Measurements from ENCODE around the gene ZNF253.
A peak's percentile ranks its signal among the peaks of the same experiment; 100 is the strongest.
"Not testable (repeated sequence)": the region's sequence is repeated elsewhere in the genome, so short reads cannot be mapped to it uniquely, and the experiment has no call there.

Gene ZNF253

GRCh38 chr19:19900139-19900728, 34.6 kb downstream of the ZNF253 start:
- DNase-seq: no peak

DNA sequence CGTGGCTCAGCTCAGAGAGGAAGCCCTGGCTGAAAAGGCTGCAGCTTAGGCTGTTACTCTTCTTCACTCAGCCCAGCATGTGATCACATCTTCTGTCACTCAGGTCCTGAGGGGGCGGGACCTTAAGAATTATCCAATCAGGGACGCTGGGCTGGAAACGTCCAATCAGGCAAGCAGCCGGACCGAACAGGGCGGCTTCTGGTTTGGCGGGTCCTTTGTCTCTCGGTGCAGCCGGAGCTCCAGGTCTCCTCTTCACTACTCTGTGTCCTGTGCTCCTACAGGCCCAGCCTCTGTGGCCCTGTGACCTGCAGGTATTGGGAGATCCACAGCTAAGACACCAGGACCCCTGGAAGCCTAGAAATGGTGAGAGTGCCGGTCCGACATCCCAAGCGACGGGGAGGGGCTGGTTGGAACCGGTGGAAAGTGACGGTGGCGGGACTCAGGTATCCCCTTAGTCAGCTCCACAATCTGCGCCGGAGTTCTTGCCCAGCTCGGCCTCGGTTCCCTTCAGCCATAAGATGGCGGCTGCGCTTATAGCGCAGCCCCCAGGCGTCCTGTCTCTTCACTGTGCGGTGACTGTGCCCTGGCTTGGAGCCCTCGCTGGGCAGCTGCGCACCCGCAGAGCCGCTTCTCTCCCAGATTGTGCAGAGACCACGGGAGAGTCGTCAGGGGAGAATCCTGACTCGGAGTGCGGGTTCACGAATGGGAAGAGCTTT, 35.2 kb downstream of the ZNF253 start, which contains the start of gene ZNF93:
ZNF93 (plus strand) TSS at position 218 of the 716 bp plus-strand sequence; CDS start at position 361, 143 bp downstream.
- DNase-seq: peak; percentile 80

GRCh38 chr19:19907551-19907950, 41.9 kb downstream of the ZNF253 start:
- not testable (repeated sequence) for DNase-seq

DNA sequence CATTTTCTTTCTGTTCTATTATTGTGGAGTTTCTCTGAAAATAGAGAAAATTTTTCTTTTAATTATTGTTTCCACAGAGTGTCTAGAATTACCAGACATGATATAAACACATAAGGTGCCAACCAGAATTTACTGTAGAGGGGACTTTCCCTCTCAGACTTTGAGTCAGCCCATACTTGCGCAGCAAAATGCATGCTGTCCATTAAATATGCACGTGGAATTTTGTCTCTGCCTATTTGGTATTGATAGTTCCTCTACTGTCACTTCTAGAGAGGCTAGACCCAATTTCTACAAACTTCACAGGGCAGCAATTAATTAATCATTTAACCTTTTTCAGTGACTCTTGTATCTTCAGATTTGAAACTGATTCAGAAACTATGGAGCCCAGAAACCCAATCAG, 44.0 kb downstream of the ZNF253 start:
- no peak for DNase-seq

GRCh38 chr19:19911150-19911549, 45.5 kb downstream of the ZNF253 start:
- DNase-seq: no peak

- DNase-seq: no peak
Observed at GRCh38 chr19:19914596-19914995, 48.9 kb downstream of the ZNF253 start.

DNA sequence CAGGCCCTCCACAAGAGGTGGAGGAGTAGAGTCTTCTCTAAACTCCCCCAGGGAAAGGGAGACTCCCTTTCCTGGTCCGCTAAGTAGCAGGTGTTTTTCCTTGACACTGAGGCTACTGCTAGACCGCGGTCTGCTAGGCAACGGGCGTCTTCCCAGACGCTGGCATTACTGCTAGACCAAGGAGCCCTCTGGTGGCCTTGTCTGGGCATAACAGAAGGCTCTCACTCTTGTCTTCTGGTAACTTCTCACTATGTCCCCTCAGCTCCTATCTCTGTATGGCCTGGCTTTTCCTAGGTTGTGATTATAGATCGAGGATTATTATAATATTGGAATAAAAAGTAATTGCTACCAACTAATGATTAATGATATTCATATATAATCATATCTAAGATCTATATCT, 64.7 kb downstream of the ZNF253 start:
- DNase-seq: not testable (repeated sequence)

- DNase-seq: not testable (repeated sequence)
Observed at GRCh38 chr19:19933432-19934314, 68.0 kb downstream of the ZNF253 start.

DNA sequence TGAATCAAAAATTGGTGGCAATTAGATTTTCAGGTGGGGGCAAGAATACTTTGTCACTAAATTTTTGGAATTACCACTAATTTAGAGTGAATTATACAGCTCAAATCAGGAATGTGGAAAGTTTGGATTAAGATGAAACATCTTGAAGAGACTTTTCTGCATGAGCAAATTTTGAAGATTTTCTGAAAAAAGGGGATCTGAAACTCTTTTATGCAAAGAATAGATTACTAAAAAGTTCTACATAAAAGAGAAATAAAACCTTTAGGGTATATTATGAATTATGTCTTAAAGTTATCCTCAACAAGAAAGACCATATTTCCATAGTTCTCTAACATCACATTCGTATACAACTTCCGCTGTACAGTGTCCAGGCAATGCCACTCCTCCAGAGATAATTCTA, 71.7 kb downstream of the ZNF253 start:
- no peak for DNase-seq

- no peak for DNase-seq
Observed at GRCh38 chr19:19938449-19938848, 72.8 kb downstream of the ZNF253 start.

DNA sequence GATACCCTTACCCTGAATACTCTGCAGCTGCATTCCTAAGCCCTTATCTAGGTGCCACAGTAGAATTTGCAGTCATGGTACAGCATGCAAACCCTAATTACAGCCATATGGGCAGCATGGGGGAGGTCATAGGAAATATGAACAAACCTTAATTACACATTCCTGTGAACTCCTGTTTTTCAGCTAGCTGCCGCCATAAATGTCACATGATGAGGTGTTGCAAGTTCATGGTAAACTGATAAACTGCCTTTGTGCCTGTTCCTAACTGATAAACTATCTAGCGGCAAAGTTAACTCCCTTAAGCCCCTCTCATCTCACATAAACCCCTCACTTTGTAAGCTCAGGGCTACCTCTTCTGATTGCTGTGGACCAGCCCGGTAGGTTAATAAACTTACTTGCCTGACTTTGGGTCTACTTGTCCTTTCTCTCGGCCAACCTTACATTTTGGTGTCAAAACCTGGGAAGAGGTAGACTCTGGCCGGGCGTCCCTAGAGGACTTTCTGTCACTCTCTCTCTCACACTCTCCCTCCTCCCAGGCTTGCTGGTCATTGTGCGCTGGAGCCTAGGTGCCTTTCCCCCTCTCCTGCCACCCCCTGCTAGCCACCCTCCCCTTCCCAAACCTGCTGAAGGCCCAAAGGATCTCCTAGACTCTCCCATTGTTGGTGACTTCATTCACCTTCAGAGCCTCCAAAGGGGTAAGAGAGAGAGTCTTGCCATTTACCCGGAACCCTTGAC, 78.3 kb downstream of the ZNF253 start:
- no peak for DNase-seq
